ENCODE data around the gene ELL.

The ELL gene

DNA sequence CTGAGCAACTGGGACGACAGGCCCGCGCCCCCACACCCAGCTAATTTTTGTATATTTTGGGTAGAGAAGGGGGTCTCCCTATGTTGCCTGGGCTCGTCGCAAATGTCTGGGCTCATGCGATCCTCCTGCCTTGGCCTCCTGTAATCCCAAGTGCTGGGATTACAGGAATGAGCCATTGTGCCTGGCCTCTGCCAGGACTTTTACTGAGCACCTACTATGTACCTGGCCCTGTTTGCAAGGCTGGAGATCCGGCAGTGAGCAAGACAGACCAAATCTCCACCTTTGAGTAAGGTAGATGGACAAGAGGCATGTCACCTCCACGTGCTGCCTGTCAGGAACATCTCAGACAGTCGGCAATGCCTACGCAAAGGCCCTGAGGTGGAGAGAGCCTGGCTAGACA, 14.6 kb upstream of the ELL start:
- DNase-seq (ENCODE audit: extremely low spot score) = no peak
- TF ChIP-seq, protein P1, sequence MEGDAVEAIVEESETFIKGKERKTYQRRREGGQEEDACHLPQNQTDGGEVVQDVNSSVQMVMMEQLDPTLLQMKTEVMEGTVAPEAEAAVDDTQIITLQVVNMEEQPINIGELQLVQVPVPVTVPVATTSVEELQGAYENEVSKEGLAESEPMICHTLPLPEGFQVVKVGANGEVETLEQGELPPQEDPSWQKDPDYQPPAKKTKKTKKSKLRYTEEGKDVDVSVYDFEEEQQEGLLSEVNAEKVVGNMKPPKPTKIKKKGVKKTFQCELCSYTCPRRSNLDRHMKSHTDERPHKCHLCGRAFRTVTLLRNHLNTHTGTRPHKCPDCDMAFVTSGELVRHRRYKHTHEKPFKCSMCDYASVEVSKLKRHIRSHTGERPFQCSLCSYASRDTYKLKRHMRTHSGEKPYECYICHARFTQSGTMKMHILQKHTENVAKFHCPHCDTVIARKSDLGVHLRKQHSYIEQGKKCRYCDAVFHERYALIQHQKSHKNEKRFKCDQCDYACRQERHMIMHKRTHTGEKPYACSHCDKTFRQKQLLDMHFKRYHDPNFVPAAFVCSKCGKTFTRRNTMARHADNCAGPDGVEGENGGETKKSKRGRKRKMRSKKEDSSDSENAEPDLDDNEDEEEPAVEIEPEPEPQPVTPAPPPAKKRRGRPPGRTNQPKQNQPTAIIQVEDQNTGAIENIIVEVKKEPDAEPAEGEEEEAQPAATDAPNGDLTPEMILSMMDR (IDR thresholded peaks at IDR 0.05; ENCODE audit: control extremely low read depth, extremely low read depth, low read depth, missing control alignments) = no peak
- CTCF ChIA-PET = interaction anchor here (7.7 kb wide), 1 partner anchor 15 kb away, joined by 43 read pairs; the partner anchor contains the start of gene ELL

GRCh38 chr19:18533058-18533457, 11.2 kb upstream of the ELL start:
- POLR2A ChIA-PET = interaction anchor here (0.5 kb wide), 1 partner anchor 254 kb away, joined by 3 read pairs; no protein-coding TSS in a partner anchor
- CTCF ChIA-PET = interaction anchor here (7.7 kb wide), 1 partner anchor 11 kb away, joined by 43 read pairs; the partner anchor contains the start of gene ELL
- DNase-seq (ENCODE audit: extremely low spot score) = no peak
- TF ChIP-seq, protein P1 (IDR thresholded peaks at IDR 0.05; ENCODE audit: control extremely low read depth, extremely low read depth, low read depth, missing control alignments) = no peak

More for the DNA sequence above, 14.6 kb upstream of the ELL start:
- POLR2A ChIA-PET = no interaction called here

DNA sequence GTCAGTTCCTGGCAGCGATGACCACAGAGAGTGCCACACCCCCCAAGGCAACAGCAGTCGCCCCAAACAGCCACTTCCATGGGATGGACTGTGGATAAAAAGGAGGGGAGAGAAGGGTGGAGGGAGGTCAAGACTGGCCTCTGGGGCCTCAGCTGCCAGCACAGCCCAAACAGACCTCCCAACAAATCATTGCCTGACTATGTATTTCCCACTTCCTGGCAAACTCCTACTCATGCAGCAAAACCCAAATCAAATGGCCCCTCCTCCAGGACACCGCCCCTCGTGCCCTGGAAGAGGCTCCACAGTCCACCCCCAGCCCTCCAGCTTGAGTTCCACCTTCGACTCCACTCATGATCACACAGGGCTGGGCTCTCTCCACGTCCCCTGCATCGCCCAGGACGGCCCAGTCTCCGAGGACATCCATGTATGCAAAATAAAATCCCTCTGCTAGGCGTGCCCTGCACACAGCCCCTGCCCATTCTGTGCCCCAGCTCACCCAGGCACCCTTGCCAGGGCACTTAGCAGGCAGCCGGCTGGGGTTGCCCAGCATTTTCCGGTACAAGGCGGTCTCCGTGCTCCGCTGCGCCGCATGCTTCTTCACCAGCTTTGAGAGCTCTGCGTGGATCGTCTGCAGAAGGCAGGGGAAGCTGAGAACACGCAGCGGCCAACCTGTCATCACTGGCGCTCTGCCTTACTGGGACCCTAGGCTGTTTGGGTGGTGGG, 10.5 kb upstream of the ELL start:
- ChIA-PET POLR2A (no interaction called here), CTCF (interaction anchor here (7.7 kb wide), 1 partner anchor 10 kb away, joined by 43 read pairs; the partner anchor contains the start of gene ELL)

DNA sequence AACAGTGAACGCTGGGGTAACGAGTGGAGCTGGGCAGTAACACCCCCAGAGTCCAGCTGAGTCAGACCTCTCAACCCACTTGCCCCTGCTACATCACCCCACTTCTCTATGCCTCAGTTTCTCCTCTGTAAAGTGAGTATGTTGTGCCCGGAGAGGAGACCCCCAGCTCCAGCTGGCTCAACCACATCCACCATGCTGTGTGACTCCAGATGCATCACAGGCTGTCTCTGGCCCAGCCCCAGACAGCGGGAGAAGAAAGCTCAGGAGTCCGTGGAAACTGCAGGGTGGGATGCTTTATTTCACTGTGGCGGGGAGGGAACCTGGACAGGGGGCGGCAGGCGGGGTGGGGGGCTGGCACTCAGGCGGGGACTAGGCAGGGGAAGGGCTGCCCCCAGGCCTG, 9.6 kb upstream of the ELL start:
- TF ChIP-seq, protein P1 (IDR thresholded peaks at IDR 0.05; ENCODE audit: control extremely low read depth, extremely low read depth, low read depth, missing control alignments) = no peak
- ChIA-PET CTCF (interaction anchor here (7.7 kb wide), 1 partner anchor 10 kb away, joined by 43 read pairs; the partner anchor contains the start of gene ELL), POLR2A (no interaction called here)
- no peak for DNase-seq (ENCODE audit: extremely low spot score)

More for the DNA sequence above, 10.5 kb upstream of the ELL start:
- DNase-seq (ENCODE audit: extremely low spot score) = no peak
- TF ChIP-seq, protein P1 (IDR thresholded peaks at IDR 0.05; ENCODE audit: control extremely low read depth, extremely low read depth, low read depth, missing control alignments) = no peak

DNA sequence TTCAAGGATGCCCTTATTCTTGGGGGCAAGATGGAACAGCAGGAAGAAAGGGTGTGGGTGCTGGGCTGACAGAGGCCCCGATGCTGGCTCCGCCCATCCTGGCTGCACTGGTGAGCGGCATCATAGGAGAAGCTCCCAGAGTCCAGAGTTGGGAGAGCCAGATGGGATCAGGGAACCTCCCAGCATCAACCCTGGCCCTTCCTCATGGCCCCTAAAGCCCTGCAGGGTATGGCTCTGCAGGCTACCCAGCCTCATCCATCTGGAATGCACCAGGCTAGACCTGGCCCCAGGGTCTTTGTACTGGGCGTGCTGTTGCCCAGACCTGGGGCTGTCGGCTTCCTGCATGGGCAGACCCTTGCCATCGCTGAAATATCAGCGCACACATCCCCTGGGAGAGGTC, 7.9 kb upstream of the ELL start:
- POLR2A ChIA-PET = no interaction called here
- DNase-seq (ENCODE audit: extremely low spot score) = no peak

DNA sequence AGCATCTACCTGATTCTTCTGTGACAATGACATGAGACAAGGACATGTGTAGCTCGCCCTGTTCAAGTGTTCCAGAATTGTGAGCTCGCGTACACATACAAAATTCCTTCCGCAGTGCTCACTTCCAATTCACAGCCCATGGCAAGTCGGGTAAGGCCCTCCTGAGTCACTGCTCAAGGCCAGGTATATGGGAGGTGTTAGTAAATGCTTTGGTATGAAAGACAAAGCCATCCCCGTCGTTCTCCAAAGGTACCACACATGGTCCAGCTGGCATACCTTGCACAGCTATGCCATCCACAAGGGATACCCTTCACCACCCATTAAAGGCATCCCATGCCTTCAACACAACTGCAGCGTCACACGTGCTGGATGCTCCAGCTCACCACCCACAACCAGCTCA, 4.4 kb upstream of the ELL start:
- CTCF ChIA-PET = interaction anchor here (1.2 to 1.6 kb wide), 2 partner anchors 14 to 62 kb away, joined by 3 to 4 read pairs; partner anchors contain the start of gene REX1BD
- DNase-seq (ENCODE audit: extremely low spot score) = no peak
- TF ChIP-seq, protein P1 (IDR thresholded peaks at IDR 0.05; ENCODE audit: control extremely low read depth, extremely low read depth, low read depth, missing control alignments) = no peak
- POLR2A ChIA-PET = interaction anchor here (0.6 to 0.7 kb wide), 2 partner anchors 246 to 318 kb away, joined by 3 read pairs; no protein-coding TSS in a partner anchor

More for the DNA sequence above, 7.9 kb upstream of the ELL start:
- CTCF ChIA-PET = interaction anchor here (0.9 to 7.7 kb wide), 6 partner anchors 8 to 60 kb away, joined by 3 to 43 read pairs (median 4); partner anchors contain the start of genes ELL and FKBP8
- TF ChIP-seq, protein P1 (IDR thresholded peaks at IDR 0.05; ENCODE audit: control extremely low read depth, extremely low read depth, low read depth, missing control alignments) = no peak

Data from GM10248 (cell line).